ENCODE results near the gene EMD.

DNA sequence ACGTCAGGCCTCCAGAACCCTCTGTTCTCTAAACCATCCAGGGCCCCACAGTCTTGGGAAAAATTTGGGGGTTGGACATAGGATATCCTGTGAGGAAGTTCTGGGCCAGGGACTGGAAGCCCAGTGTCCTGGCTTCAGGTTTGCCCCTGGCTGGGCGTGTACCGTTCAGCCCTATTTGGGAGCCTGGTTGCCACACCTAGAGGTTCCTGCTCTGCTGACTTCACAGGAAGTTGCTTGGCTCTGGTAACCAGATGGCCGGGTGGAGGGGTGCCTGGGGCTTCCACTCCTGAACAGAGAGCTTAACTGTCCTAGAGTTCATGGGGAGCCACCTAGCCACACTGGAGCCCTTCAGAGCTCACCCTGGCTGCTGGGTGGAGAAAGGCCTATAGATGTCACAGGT, 33.4 kb downstream of the EMD start:
- TF ChIP-seq, protein P1, sequence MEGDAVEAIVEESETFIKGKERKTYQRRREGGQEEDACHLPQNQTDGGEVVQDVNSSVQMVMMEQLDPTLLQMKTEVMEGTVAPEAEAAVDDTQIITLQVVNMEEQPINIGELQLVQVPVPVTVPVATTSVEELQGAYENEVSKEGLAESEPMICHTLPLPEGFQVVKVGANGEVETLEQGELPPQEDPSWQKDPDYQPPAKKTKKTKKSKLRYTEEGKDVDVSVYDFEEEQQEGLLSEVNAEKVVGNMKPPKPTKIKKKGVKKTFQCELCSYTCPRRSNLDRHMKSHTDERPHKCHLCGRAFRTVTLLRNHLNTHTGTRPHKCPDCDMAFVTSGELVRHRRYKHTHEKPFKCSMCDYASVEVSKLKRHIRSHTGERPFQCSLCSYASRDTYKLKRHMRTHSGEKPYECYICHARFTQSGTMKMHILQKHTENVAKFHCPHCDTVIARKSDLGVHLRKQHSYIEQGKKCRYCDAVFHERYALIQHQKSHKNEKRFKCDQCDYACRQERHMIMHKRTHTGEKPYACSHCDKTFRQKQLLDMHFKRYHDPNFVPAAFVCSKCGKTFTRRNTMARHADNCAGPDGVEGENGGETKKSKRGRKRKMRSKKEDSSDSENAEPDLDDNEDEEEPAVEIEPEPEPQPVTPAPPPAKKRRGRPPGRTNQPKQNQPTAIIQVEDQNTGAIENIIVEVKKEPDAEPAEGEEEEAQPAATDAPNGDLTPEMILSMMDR (IDR thresholded peaks at IDR 0.05; ENCODE audit: insufficient read depth, low read length, poor library complexity, severe bottlenecking) = no peak
- TF ChIP-seq EZH2phosphoT487 (conservative IDR thresholded peaks at IDR 0.05; ENCODE audit: low read length) = no peak

All from SU-DHL-6 (cell line).